ENCODE results near the gene UEVLD. TPM values are rescaled to one million over a fixed set of nuclear protein-coding genes. Genes with fewer than 3 reads are reported as not detected.

UEVLD gene
- total and polyA plus RNA-seq, 8 donors = 4.9 to 40.6 (median 14.6) TPM

- no peak overlapping the region for H3K27ac ChIP-seq
- H3K27me3 ChIP-seq = no peaks in the 10 kb centered on the region
- TF ChIP-seq, protein P1, sequence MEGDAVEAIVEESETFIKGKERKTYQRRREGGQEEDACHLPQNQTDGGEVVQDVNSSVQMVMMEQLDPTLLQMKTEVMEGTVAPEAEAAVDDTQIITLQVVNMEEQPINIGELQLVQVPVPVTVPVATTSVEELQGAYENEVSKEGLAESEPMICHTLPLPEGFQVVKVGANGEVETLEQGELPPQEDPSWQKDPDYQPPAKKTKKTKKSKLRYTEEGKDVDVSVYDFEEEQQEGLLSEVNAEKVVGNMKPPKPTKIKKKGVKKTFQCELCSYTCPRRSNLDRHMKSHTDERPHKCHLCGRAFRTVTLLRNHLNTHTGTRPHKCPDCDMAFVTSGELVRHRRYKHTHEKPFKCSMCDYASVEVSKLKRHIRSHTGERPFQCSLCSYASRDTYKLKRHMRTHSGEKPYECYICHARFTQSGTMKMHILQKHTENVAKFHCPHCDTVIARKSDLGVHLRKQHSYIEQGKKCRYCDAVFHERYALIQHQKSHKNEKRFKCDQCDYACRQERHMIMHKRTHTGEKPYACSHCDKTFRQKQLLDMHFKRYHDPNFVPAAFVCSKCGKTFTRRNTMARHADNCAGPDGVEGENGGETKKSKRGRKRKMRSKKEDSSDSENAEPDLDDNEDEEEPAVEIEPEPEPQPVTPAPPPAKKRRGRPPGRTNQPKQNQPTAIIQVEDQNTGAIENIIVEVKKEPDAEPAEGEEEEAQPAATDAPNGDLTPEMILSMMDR (IDR thresholded peaks at IDR 0.05) = no peak
- no peak for TF ChIP-seq EP300 (IDR thresholded peaks at IDR 0.05)
- no peak for TF ChIP-seq POLR2AphosphoS5 (IDR thresholded peaks at IDR 0.05)
- TF ChIP-seq POLR2A (IDR thresholded peaks at IDR 0.05) = no peak
- intact Hi-C loops (cut with DNase I; ENCODE audit: low total_unique reads) = no loop called here
- H3K36me3 ChIP-seq = peaks cover 0 to 85% (median 70%) of the 10 kb centered on the region in 4 donors
- peaks cover 0 to 30% (median 9%) of the 10 kb centered on the region in 4 donors for H3K4me1 ChIP-seq
- H3K4me3 ChIP-seq = no peak overlapping the region
- DNase-seq = no peak
- no peaks in the 10 kb centered on the region for H3K9me3 ChIP-seq
- WGBS, 5 donors = 89 to 95% (median 92%) methylated on average over 2 of the region's 2 CpGs
These were observed 96.6 kb downstream of the UEVLD start for GRCh38 chr11:18491924-18492323.

DNA sequence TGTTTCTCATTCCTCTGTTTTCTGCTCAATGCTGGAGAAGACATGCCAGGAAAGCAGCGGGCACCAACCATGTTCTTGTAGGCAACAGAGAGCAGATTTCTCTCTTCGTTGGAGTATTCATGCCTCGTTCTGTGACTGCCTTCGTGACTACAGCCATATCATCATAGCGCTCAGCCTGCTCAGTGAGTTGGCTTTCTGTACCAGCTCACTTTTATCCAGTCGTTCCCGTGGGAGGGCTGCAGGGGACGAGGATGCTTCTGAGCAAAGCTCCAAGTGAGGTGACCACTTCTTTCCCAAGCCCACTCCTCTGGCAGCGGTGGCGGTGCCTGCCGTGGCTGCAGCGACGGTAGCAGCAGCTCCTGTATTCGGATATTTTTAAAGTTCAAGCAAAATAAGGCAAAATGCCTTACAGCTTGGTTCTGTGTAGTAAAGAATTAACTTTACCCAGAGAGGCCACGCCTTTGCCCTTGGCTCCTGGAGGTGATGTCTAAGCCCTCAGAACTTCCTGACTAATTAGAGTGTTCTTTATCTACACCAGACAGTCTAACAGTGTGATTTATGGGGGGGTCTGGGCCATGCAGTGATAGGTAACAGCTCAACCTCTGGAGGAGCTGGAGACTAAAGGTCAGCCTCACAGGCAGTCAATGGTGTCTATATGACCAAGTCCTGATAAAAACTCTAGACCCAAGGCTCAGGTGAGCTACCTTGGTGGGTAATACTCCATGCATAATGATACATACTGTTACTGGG lies 97.6 kb downstream of the UEVLD start:
- 82 to 95% (median 92%) methylated on average over 15 of the region's 15 CpGs for WGBS, 5 donors
- peak in 1 of 2 donors; percentile 20 for DNase-seq
- intact Hi-C loops (cut with DNase I; ENCODE audit: low total_unique reads) = no loop called here
- Histone ChIP-seq H3K36me3 (peaks cover 0 to 79% (median 63%) of the 10 kb centered on the region in 4 donors), H3K27ac (peak overlapping the region in 1 of 5 donors; percentile 20), H3K27me3 (no peaks in the 10 kb centered on the region), H3K9me3 (no peaks in the 10 kb centered on the region), H3K4me3 (no peak overlapping the region), H3K4me1 (peaks cover 0 to 30% (median 9%) of the 10 kb centered on the region in 4 donors)
- no peak for TF ChIP-seq POLR2AphosphoS5 (IDR thresholded peaks at IDR 0.05)
- no peak for TF ChIP-seq POLR2A (IDR thresholded peaks at IDR 0.05)
- TF ChIP-seq, protein P1 (IDR thresholded peaks at IDR 0.05) = no peak
- no peak for TF ChIP-seq EP300 (IDR thresholded peaks at IDR 0.05)

GRCh38 chr11:18490319-18490718 lies 98.2 kb downstream of the UEVLD start:
- Histone ChIP-seq H3K4me3 (no peak overlapping the region), H3K27ac (peak overlapping the region in 1 of 5 donors; percentile 20), H3K27me3 (no peaks in the 10 kb centered on the region), H3K36me3 (peaks cover 0 to 80% (median 63%) of the 10 kb centered on the region in 4 donors), H3K4me1 (peaks cover 0 to 30% (median 9%) of the 10 kb centered on the region in 4 donors), H3K9me3 (no peaks in the 10 kb centered on the region)
- peak in 1 of 2 donors; percentile 8 for DNase-seq
- intact Hi-C loops (cut with DNase I; ENCODE audit: low total_unique reads) = no loop called here
- 73 to 78% (median 74%) methylated on average over 1 of the region's 1 CpG for WGBS, 5 donors
- TF ChIP-seq POLR2A (IDR thresholded peaks at IDR 0.05) (no peak), POLR2AphosphoS5 (IDR thresholded peaks at IDR 0.05) (no peak), EP300 (IDR thresholded peaks at IDR 0.05) (no peak)
- TF ChIP-seq, protein P1 (IDR thresholded peaks at IDR 0.05) = no peak

DNA sequence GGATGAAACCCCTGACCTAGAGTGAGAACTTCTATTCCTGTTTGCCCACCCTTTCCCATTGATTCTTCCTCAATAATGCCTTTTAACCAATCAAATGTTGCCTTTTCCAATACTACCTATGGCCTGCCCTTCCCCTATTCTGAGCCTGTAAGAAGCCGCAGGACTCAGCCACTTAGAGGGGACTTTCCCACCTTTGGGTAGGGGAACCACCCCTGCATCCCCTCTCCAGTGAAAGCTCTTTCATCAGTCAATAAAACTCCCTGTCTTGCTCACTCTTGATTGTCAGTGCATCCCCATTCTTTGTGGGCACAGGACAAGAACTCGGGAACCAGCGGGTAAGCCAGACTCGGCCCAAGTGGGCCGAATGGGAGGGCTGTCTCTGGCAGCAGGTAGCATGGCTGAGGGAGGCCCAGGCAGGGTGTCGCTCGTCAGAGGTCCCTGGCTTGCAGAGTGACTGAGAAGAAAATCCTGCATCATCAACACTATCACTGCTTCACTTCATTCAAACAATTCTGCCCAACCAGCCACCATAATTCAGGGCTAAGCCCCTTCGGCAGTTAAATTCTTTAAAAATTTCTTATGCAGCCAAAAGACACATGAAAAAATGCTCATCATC lies 102.5 kb downstream of the UEVLD start:
- Histone ChIP-seq H3K4me1 (peaks cover 0 to 6% (median 0%) of the 10 kb centered on the region in 4 donors), H3K27me3 (no peaks in the 10 kb centered on the region), H3K4me3 (no peak overlapping the region), H3K36me3 (peaks cover 30 to 92% (median 84%) of the 10 kb centered on the region in 4 donors), H3K9me3 (no peaks in the 10 kb centered on the region), H3K27ac (no peak overlapping the region)
- TF ChIP-seq, protein P1 (IDR thresholded peaks at IDR 0.05) = no peak
- TF ChIP-seq POLR2AphosphoS5 (IDR thresholded peaks at IDR 0.05) (no peak), EP300 (IDR thresholded peaks at IDR 0.05) (no peak), POLR2A (IDR thresholded peaks at IDR 0.05) (no peak)
- intact Hi-C loops (cut with DNase I; ENCODE audit: low total_unique reads) = no loop called here
- no peak for DNase-seq
- WGBS, 5 donors = 95 to 98% (median 96%) methylated on average over 8 of the region's 8 CpGs

Other genes starting within 250 kb of the UEVLD start
- 100 to 1,000 TPM; 106 to 367 (median 236) TPM for gene LDHA, start 194.2 kb downstream of the UEVLD start, total RNA-seq
- gene LDHA, start 194.2 kb downstream of the UEVLD start, polyA plus RNA-seq = 100 to 1,000 TPM; 263 to 350 (median 334) TPM
- gene LDHC, start 176.4 kb downstream of the UEVLD start, total RNA-seq = under 1 TPM in 1 of 5 donors, not detected in 4; 0.73 TPM
- under 1 TPM in 1 of 3 donors, not detected in 2; 0.81 TPM for gene LDHC, start 176.4 kb downstream of the UEVLD start, polyA plus RNA-seq
- gene LDHAL6A, start 132.9 kb downstream of the UEVLD start, total RNA-seq = not detected
- not detected for gene LDHAL6A, start 132.9 kb downstream of the UEVLD start, polyA plus RNA-seq
- gene TSG101, start 61.8 kb downstream of the UEVLD start, total RNA-seq = 100 to 1,000 TPM in 1 of 5 donors, 10 to 100 TPM in 4; 30.3 to 125 (median 68.8) TPM
- 10 to 100 TPM; 38.0 to 86.1 (median 57.0) TPM for gene TSG101, start 61.8 kb downstream of the UEVLD start, polyA plus RNA-seq
- 1 to 10 TPM in 1 of 5 donors, not detected in 4; 1.3 TPM for gene MISFA, start 11.1 kb upstream of the UEVLD start, total RNA-seq
- gene MISFA, start 11.1 kb upstream of the UEVLD start, polyA plus RNA-seq = 1 to 10 TPM; 1.3 to 4.6 (median 1.3) TPM
- 10 to 100 TPM in 3 of 5 donors, 1 to 10 TPM in 2; 5.2 to 24.3 (median 11.2) TPM for gene SPTY2D1, start 45.6 kb upstream of the UEVLD start, total RNA-seq
- gene SPTY2D1, start 45.6 kb upstream of the UEVLD start, polyA plus RNA-seq = 1 to 10 TPM; 3.0 to 6.4 (median 5.5) TPM
- gene TMEM86A, start 110.0 kb upstream of the UEVLD start, total RNA-seq = 1 to 10 TPM in 4 of 5 donors, not detected in 1; 2.2 to 7.5 (median 3.3) TPM
- 1 to 10 TPM in 1 of 3 donors, under 1 TPM in 2; 0.76 to 1.2 (median 0.88) TPM for gene TMEM86A, start 110.0 kb upstream of the UEVLD start, polyA plus RNA-seq
- gene IGSF22, start 137.5 kb upstream of the UEVLD start, total RNA-seq = 1 to 10 TPM in 1 of 5 donors, under 1 TPM in 1, not detected in 3; 0.18 to 8.3 TPM
- gene IGSF22, start 137.5 kb upstream of the UEVLD start, polyA plus RNA-seq = under 1 TPM in 2 of 3 donors, not detected in 1; 0.37 to 0.75 TPM
- 1 to 10 TPM in 2 of 5 donors, not detected in 3; 1.1 to 2.9 TPM for gene PTPN5, start 203.1 kb upstream of the UEVLD start, total RNA-seq
- under 1 TPM; 0.19 to 0.38 (median 0.31) TPM for gene PTPN5, start 203.1 kb upstream of the UEVLD start, polyA plus RNA-seq